Left colon (tissue), 2 donors: ENCODE results near the gene SRR. TPM values are rescaled to one million over a fixed set of nuclear protein-coding genes. Genes with fewer than 3 reads are reported as not detected.
A peak's percentile ranks its signal among the peaks of the same experiment; 100 is the strongest.

ENCODE experiments used
- ATAC-seq: fragments of 200-7000 bp; cut with Tn5 transposase; one replicate; pipeline ENCODE4 v1.9.1; 2020; ENCODE audit warnings: mild to moderate bottlenecking, moderate library complexity
- DNase-seq, 2 donors: peaks; one replicate each; pipeline ENCODE4 v3.0.0-alpha.2; 2020
- intact Hi-C, 2 donors: fragments of 100-400 bp; cut with DNase I in 1 of 2; cut with micrococcal nuclease in 1 of 2; formaldehyde crosslinking; loops; one replicate each; pipeline versions ENCODE4 v1.11.2 to v1.14.0; 2022; cut with DNase I, micrococcal nuclease
- total RNA-seq, 2 donors: library from RNA; stranded (reverse); fragmentation: NEBNext Ultra II Directional; extraction: Animal tissue kit (Norgen Biotek cat#: 25700); gene quantifications; one replicate each; pipeline ENCODE4 v1.2.1, GENCODE V29; 2021
- donor health status: DM: no; HTN: no; CAD: no.
- donor health status: DM: yes; HTN: yes; CAD: no.

Gene SRR
- total RNA-seq, 2 donors from 2014 or later = 8.5 to 9.9 TPM

GRCh38 chr17:2363851-2364762 is 60.4 kb downstream of the SRR start:
- ATAC-seq = no peak
- DNase-seq = no peak

GRCh38 chr17:2364763-2365116 is 61.0 kb downstream of the SRR start:
- no peak for ATAC-seq
- DNase-seq = no peak
- intact Hi-C loops = no loop called here

More at GRCh38 chr17:2363851-2364762, 60.4 kb downstream of the SRR start:
- intact Hi-C loops = no loop called here

GRCh38 chr17:2365132-2365531 is 61.4 kb downstream of the SRR start:
- no peak for ATAC-seq
- no peak for DNase-seq
- intact Hi-C loops = no loop called here

- intact Hi-C loops = no loop called here
- DNase-seq (no peak), ATAC-seq (no peak)
Measured at GRCh38 chr17:2366747-2367494, 63.2 kb downstream of the SRR start.

- intact Hi-C loops = no loop called here
- peak; percentile 51 for ATAC-seq
- DNase-seq = no peak
Measured at GRCh38 chr17:2368359-2368758, 64.6 kb downstream of the SRR start.

- no peak for DNase-seq
- no peak for ATAC-seq
- intact Hi-C loops = no loop called here
Measured at GRCh38 chr17:2369039-2369438, 65.3 kb downstream of the SRR start.

GRCh38 chr17:2369551-2370210 is 65.9 kb downstream of the SRR start:
- DNase-seq = no peak

GRCh38 chr17:2370211-2370589 is 66.5 kb downstream of the SRR start:
- ATAC-seq = no peak
- intact Hi-C loops = no loop called here

More at GRCh38 chr17:2369551-2370210, 65.9 kb downstream of the SRR start:
- no peak for ATAC-seq
- intact Hi-C loops = no loop called here

GRCh38 chr17:2371183-2372130 is 67.7 kb downstream of the SRR start:
- ATAC-seq (no peak), DNase-seq (no peak)
- intact Hi-C loops = no loop called here

More at GRCh38 chr17:2370211-2370589, 66.5 kb downstream of the SRR start:
- DNase-seq = no peak

- DNase-seq (no peak), ATAC-seq (no peak)
- intact Hi-C loops = no loop called here
Measured at GRCh38 chr17:2372180-2372579, 68.4 kb downstream of the SRR start.

GRCh38 chr17:2372681-2373080 is 68.9 kb downstream of the SRR start:
- intact Hi-C loops = no loop called here
- DNase-seq (no peak), ATAC-seq (no peak)

GRCh38 chr17:2373179-2373578 is 69.4 kb downstream of the SRR start:
- intact Hi-C loops = no loop called here
- no peak for DNase-seq

More at GRCh38 chr17:2373179-2373578, 69.4 kb downstream of the SRR start:
- no peak for ATAC-seq

Other genes with a start within 250 kb of the SRR start
- gene HIC1, start 248.8 kb upstream of the SRR start, total RNA-seq = 10 to 100 TPM in 1 of 2 donors, 1 to 10 TPM in 1; 4.8 to 12.8 TPM
- gene SMG6, start 165 bp upstream of the SRR start, total RNA-seq = 10 to 100 TPM; 27.8 to 29.4 TPM
- gene TSR1, start 32.5 kb downstream of the SRR start, total RNA-seq = 10 to 100 TPM; 11.8 to 16.4 TPM
- 10 to 100 TPM; 29.6 to 35.3 TPM for gene SGSM2, start 33.6 kb downstream of the SRR start, total RNA-seq
- gene MNT, start 97.1 kb downstream of the SRR start, total RNA-seq = 10 to 100 TPM; 22.3 to 25.6 TPM
- gene METTL16, start 207.9 kb downstream of the SRR start, total RNA-seq = 10 to 100 TPM; 13.7 to 14.2 TPM